Measurements from ENCODE around the gene DGKB.

Gene DGKB

DNA sequence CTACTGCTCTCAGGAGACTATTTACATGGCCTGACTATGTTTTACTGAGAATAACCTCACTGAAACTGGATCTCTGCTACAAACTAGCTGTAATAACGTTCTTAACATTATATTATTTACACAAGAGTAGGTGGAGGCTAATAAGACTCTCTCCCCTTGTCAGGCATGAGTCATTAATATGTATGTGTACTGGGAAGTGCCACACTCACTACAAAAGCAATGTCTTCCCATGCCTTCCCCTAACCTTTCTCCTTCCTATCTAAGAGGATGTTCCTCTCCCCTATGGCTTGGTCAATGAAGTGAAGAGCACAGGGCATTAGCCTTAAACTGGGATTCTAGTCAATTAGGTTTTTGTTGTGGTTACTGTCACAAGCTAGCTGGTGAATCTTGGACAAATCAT is 147.9 kb downstream of the DGKB start:
- DNase-seq (ENCODE audit: low spot score): no peak
- no peak overlapping the region for H3K27ac ChIP-seq
- TF ChIP-seq, protein P1, sequence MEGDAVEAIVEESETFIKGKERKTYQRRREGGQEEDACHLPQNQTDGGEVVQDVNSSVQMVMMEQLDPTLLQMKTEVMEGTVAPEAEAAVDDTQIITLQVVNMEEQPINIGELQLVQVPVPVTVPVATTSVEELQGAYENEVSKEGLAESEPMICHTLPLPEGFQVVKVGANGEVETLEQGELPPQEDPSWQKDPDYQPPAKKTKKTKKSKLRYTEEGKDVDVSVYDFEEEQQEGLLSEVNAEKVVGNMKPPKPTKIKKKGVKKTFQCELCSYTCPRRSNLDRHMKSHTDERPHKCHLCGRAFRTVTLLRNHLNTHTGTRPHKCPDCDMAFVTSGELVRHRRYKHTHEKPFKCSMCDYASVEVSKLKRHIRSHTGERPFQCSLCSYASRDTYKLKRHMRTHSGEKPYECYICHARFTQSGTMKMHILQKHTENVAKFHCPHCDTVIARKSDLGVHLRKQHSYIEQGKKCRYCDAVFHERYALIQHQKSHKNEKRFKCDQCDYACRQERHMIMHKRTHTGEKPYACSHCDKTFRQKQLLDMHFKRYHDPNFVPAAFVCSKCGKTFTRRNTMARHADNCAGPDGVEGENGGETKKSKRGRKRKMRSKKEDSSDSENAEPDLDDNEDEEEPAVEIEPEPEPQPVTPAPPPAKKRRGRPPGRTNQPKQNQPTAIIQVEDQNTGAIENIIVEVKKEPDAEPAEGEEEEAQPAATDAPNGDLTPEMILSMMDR (conservative IDR thresholded peaks at IDR 0.05; ENCODE audit: low read depth): no peak
- ChIA-PET POLR2A (ENCODE audit: low non-redundant PET) (no interaction called here), CTCF (interaction anchor here (0.6 kb wide), 1 partner anchor 52 kb away, joined by 3 read pairs; no protein-coding TSS in a partner anchor)

DNA sequence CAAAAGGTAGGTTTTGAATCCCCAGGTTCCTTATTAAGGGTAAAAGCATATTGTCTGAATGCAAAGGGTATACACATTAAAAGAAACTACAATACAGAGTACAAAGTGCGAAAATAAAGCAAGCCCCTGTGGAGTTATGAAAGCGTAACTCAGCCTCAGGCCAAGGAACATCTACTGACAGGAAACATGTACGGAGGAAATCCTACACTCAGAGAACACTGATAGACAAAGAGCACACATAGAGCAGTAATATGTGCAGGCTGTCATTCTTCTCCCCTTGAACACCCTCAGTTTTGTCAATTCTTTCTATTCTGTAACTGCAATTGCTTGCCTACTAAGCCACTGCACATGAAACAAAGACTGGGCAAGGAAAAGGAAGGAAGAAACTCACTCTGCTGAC is 150.2 kb downstream of the DGKB start:
- no peak overlapping the region for H3K27ac ChIP-seq
- ChIA-PET CTCF (no interaction called here), POLR2A (ENCODE audit: low non-redundant PET) (no interaction called here)
- TF ChIP-seq, protein P1 (conservative IDR thresholded peaks at IDR 0.05; ENCODE audit: low read depth): no peak
- no peak for DNase-seq (ENCODE audit: low spot score)

DNA sequence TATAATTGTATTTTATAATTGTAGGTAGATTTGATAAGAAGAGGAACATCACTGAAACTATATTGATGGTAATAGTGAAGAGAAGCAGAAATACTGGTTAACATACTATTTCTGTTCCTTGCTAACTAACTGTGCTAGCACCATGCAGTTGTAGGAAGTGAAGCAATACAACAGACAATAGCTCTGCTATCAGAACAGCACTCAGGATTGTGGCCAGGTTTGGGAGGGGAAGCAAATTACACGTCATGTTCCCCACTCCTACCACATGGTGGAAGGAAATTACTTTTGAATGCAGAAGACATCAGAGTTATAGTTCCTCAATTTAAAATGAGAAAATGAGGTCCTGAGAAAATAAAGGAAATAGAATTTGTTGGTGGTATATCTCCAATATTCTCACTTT is 151.1 kb downstream of the DGKB start:
- no peak for DNase-seq (ENCODE audit: low spot score)
- TF ChIP-seq, protein P1 (conservative IDR thresholded peaks at IDR 0.05; ENCODE audit: low read depth): no peak
- POLR2A ChIA-PET (ENCODE audit: low non-redundant PET): no interaction called here
- H3K27ac ChIP-seq: no peak overlapping the region
- CTCF ChIA-PET: no interaction called here

DNA sequence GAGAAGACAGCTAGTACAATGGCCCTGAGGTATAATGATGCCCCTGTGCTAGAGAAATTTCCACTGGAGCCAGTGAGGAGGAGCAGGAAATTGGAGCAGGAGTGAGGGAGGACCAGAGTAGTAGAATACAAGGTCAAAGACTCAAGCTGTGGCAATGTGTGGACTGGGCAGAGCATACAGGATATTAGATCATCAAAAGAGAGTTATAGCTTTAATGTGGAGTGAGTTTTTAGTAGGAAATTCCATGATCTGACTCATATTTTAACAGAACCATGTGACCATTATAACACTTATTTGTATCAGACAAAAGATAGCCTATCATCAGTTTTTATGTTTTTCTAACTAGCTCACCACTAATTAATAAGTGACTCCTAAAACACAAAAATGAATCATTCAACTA is 154.1 kb downstream of the DGKB start:
- ChIA-PET CTCF (interaction anchor here (0.7 kb wide), 1 partner anchor 263 kb away, joined by 3 read pairs; no protein-coding TSS in a partner anchor), POLR2A (ENCODE audit: low non-redundant PET) (no interaction called here)
- TF ChIP-seq, protein P1 (conservative IDR thresholded peaks at IDR 0.05; ENCODE audit: low read depth): no peak
- peak; percentile 41 for DNase-seq (ENCODE audit: low spot score)
- H3K27ac ChIP-seq: no peak overlapping the region

DNA sequence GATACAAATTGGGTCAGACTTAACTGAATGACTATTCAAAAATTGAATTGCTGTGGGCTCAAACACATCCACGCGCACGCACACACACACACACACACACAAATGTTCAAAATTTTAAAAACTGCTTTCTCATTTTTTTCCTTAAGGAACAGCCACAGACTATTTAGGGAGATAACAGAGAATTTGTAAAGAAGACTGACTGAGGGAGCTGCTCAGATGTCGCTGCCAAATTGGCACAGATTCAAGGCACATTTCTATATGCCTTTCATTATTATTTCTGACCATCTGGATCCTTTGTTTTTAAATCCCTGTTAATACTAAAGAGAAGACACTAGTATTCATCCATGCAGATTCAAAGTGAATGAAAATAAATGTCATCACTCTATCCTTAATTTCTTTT is 154.8 kb downstream of the DGKB start:
- no peak for DNase-seq (ENCODE audit: low spot score)
- H3K27ac ChIP-seq: no peak overlapping the region
- TF ChIP-seq, protein P1 (conservative IDR thresholded peaks at IDR 0.05; ENCODE audit: low read depth): no peak
- ChIA-PET CTCF (no interaction called here), POLR2A (ENCODE audit: low non-redundant PET) (no interaction called here)

DNA sequence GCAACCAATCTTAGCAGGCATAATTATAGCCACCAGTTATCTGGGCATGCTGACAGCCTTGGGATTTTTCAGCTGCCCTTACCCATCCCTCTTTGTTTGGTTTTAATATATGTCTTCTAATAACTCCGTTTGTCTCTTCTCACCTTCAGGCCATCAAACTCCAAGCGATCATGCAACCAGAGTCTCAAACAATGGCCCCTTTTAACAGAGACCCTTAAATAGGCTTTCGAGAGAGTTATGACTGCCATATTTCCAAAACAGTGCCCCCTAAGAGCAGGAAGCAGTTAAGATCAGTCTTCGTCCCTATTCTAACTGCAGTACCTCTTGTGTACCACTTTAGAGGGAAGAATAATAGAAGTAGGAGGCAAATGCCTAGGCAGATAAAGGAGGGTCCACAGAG is 157.5 kb downstream of the DGKB start:
- CTCF ChIA-PET: no interaction called here
- POLR2A ChIA-PET (ENCODE audit: low non-redundant PET): no interaction called here
- no peak for DNase-seq (ENCODE audit: low spot score)
- no peak overlapping the region for H3K27ac ChIP-seq
- TF ChIP-seq, protein P1 (conservative IDR thresholded peaks at IDR 0.05; ENCODE audit: low read depth): no peak

DNA sequence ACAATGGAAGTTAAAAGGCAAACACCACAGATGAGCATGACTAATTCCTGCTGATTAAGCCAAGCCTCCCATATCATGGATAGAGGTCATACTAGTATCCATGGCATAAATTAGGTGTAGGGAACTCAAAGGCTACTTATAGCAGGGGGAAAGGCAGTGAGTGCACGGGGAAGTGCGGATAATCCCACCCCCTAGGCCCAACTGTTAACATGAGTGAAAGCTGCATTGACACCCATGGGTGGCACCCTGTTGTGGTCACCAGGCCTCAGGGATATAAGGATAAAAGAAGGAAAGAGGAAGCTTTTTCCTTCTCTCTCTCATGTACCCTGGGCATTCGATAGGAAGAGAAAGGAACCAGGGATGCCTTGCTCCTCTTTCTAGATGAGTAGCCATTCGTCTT is 161.9 kb downstream of the DGKB start:
- ChIA-PET POLR2A (ENCODE audit: low non-redundant PET) (no interaction called here), CTCF (no interaction called here)
- no peak for DNase-seq (ENCODE audit: low spot score)
- TF ChIP-seq, protein P1 (conservative IDR thresholded peaks at IDR 0.05; ENCODE audit: low read depth): no peak
- no peak overlapping the region for H3K27ac ChIP-seq

All from RWPE1 (cell line).